ENCODE results near the gene GATAD2A. TPM values are rescaled to one million over a fixed set of nuclear protein-coding genes. Genes with fewer than 3 reads are reported as not detected.
A peak's percentile ranks its signal among the peaks of the same experiment; 100 is the strongest.

The GATAD2A gene
- total and polyA plus RNA-seq, 7 experiments from 2014 or later: 11.3 to 123 (median 102) TPM

GRCh38 chr19:19535311-19536191, 130.1 kb downstream of the GATAD2A start:
- no peaks in the 10 kb centered on the region for H3K9me3 ChIP-seq (ENCODE audit: control insufficient read depth in 2 of 3, low read length in 3 of 3)
- peaks cover 10 to 18% of the 10 kb centered on the region in 2 donors for H3K4me1 ChIP-seq (ENCODE audit: control insufficient read depth in 2 of 2, insufficient read depth in 2 of 2, low read length in 2 of 2)
- peaks cover 16 to 37% (median 33%) of the 10 kb centered on the region in 7 donors for H3K4me1 Mint-ChIP-seq
- H3K27me3 ChIP-seq (ENCODE audit: control insufficient read depth in 2 of 2, insufficient read depth in 2 of 2, low read length in 2 of 2): no peaks in the 10 kb centered on the region
- DNase-seq (no peak), ATAC-seq (no peak)
- peaks cover 0 to 7% (median 0%) of the 10 kb centered on the region in 5 donors for H3K36me3 Mint-ChIP-seq
- H3K4me3 ChIP-seq (ENCODE audit: low read length): no peak overlapping the region
- intact Hi-C loops (cut with micrococcal nuclease): loop anchor here in 1 of 2 donors (5.0 kb wide), 1 partner anchor 287 kb away; the partner anchor contains the start of gene ZNF506
- ChIA-PET POLR2A (interaction anchor here (0.6 kb wide), 1 partner anchor 259 kb away, joined by 3 read pairs; no protein-coding TSS in a partner anchor), CTCF (interaction anchor here (0.8 kb wide), 1 partner anchor 425 kb away, joined by 3 read pairs; no protein-coding TSS in a partner anchor)
- peak overlapping the region in 2 of 10 donors; percentile 51 to 56 for H3K4me3 Mint-ChIP-seq
- H3K36me3 ChIP-seq (ENCODE audit: control insufficient read depth in 2 of 3, insufficient read depth in 3 of 3, low read length in 3 of 3): no peaks in the 10 kb centered on the region
- peaks cover 0 to 4% (median 0%) of the 10 kb centered on the region in 11 donors for H3K9me3 Mint-ChIP-seq
- no peak overlapping the region for H3K27ac Mint-ChIP-seq
- peaks cover 0 to 26% (median 4%) of the 10 kb centered on the region in 5 donors for H3K27me3 Mint-ChIP-seq
- H3K27ac ChIP-seq (ENCODE audit: low read depth, low read length): no peak overlapping the region

- ATAC-seq (peak; percentile 27), DNase-seq (peak in 1 of 9 donors; percentile 43)
- Histone ChIP-seq H3K4me3 (ENCODE audit: low read length) (no peak overlapping the region), H3K27me3 (ENCODE audit: control insufficient read depth in 2 of 2, insufficient read depth in 2 of 2, low read length in 2 of 2) (no peaks in the 10 kb centered on the region), H3K9me3 (ENCODE audit: control insufficient read depth in 2 of 3, low read length in 3 of 3) (no peaks in the 10 kb centered on the region), H3K36me3 (ENCODE audit: control insufficient read depth in 2 of 3, insufficient read depth in 3 of 3, low read length in 3 of 3) (no peaks in the 10 kb centered on the region), H3K4me1 (ENCODE audit: control insufficient read depth in 2 of 2, insufficient read depth in 2 of 2, low read length in 2 of 2) (peaks cover 15 to 28% of the 10 kb centered on the region in 2 donors), H3K27ac (ENCODE audit: low read depth, low read length) (no peak overlapping the region)
- intact Hi-C loops (cut with micrococcal nuclease): loop anchor here in 1 of 2 donors (2.0 to 5.0 kb wide), 2 partner anchors 61 to 285 kb away; partner anchors contain the start of gene ZNF506
- Mint-ChIP-seq H3K27ac (peak overlapping the region in 7 of 9 donors; percentile 34 to 86 (median 79)), H3K36me3 (peaks cover 0 to 7% (median 0%) of the 10 kb centered on the region in 5 donors), H3K27me3 (peaks cover 0 to 31% (median 4%) of the 10 kb centered on the region in 5 donors), H3K4me1 (peaks cover 18 to 46% (median 38%) of the 10 kb centered on the region in 7 donors), H3K9me3 (peaks cover 0 to 4% (median 0%) of the 10 kb centered on the region in 11 donors), H3K4me3 (peak overlapping the region in 9 of 10 donors; percentile 62 to 84 (median 74))
- POLR2A ChIA-PET: interaction anchor here (0.8 kb wide), 1 partner anchor 41 kb away, joined by 3 read pairs; no protein-coding TSS in a partner anchor
- CTCF ChIA-PET: no interaction called here
These were observed 131.9 kb downstream of the GATAD2A start for GRCh38 chr19:19537075-19538048.

- H3K27ac Mint-ChIP-seq: peak within 1 kb of the TSS in 7 of 9 donors; percentile 13 to 86 (median 79)
- ChIA-PET CTCF (interaction anchor here (0.8 to 1.0 kb wide), 2 partner anchors 9 to 17 kb away, joined by 3 read pairs; no protein-coding TSS in a partner anchor), POLR2A (no interaction called here)
- H3K4me3 ChIP-seq (ENCODE audit: low read length): no peak within 1 kb of the TSS
- H3K27me3 Mint-ChIP-seq: peaks cover 0 to 31% (median 4%) of the 10 kb centered on the region in 5 donors
- peaks cover 0 to 7% (median 0%) of the 10 kb centered on the region in 5 donors for H3K36me3 Mint-ChIP-seq
- no peaks in the 10 kb centered on the region for H3K36me3 ChIP-seq (ENCODE audit: control insufficient read depth in 2 of 3, insufficient read depth in 3 of 3, low read length in 3 of 3)
- H3K4me1 Mint-ChIP-seq: peaks cover 17 to 45% (median 38%) of the 10 kb centered on the region in 7 donors
- H3K27me3 ChIP-seq (ENCODE audit: control insufficient read depth in 2 of 2, insufficient read depth in 2 of 2, low read length in 2 of 2): no peaks in the 10 kb centered on the region
- DNase-seq: peak in 3 of 9 donors; percentile 36 to 43 (median 37)
- H3K9me3 Mint-ChIP-seq: peaks cover 0 to 4% (median 0%) of the 10 kb centered on the region in 11 donors
- no peaks in the 10 kb centered on the region for H3K9me3 ChIP-seq (ENCODE audit: control insufficient read depth in 2 of 3, low read length in 3 of 3)
- peak within 1 kb of the TSS; percentile 10 to 84 (median 73) for H3K4me3 Mint-ChIP-seq
- ATAC-seq: no peak
- intact Hi-C loops (cut with micrococcal nuclease): loop anchor here in 1 of 2 donors (2.0 to 5.0 kb wide), 2 partner anchors 61 to 284 kb away; partner anchors contain the start of gene ZNF506
- H3K27ac ChIP-seq (ENCODE audit: low read depth, low read length): no peak within 1 kb of the TSS
- peaks cover 15 to 25% of the 10 kb centered on the region in 2 donors for H3K4me1 ChIP-seq (ENCODE audit: control insufficient read depth in 2 of 2, insufficient read depth in 2 of 2, low read length in 2 of 2)
These were observed 132.7 kb downstream of the GATAD2A start, which contains the start of gene CILP2 for GRCh38 chr19:19538061-19538784. TSS of gene CILP2 (plus strand) at chr19:19538265. CDS start at chr19:19538350, 85 bp downstream.

GRCh38 chr19:19538785-19539166, 133.3 kb downstream of the GATAD2A start:
- peaks cover 0 to 31% (median 4%) of the 10 kb centered on the region in 5 donors for H3K27me3 Mint-ChIP-seq
- no peak for ATAC-seq
- peak overlapping the region in 6 of 9 donors; percentile 13 to 77 (median 44) for H3K27ac Mint-ChIP-seq
- peaks cover 0 to 7% (median 0%) of the 10 kb centered on the region in 5 donors for H3K36me3 Mint-ChIP-seq
- peak overlapping the region; percentile 10 to 83 (median 66) for H3K4me3 Mint-ChIP-seq
- DNase-seq: no peak
- ChIA-PET POLR2A (interaction anchor here (0.6 to 1.1 kb wide), 2 partner anchors 21 to 1258 kb away, joined by 3 to 6 read pairs; no protein-coding TSS in a partner anchor), CTCF (interaction anchor here (0.8 to 1.0 kb wide), 2 partner anchors 9 to 17 kb away, joined by 3 read pairs; no protein-coding TSS in a partner anchor)
- Histone ChIP-seq H3K9me3 (ENCODE audit: control insufficient read depth in 2 of 3, low read length in 3 of 3) (no peaks in the 10 kb centered on the region), H3K4me1 (ENCODE audit: control insufficient read depth in 2 of 2, insufficient read depth in 2 of 2, low read length in 2 of 2) (peaks cover 15 to 25% of the 10 kb centered on the region in 2 donors), H3K27me3 (ENCODE audit: control insufficient read depth in 2 of 2, insufficient read depth in 2 of 2, low read length in 2 of 2) (no peaks in the 10 kb centered on the region), H3K27ac (ENCODE audit: low read depth, low read length) (no peak overlapping the region), H3K4me3 (ENCODE audit: low read length) (no peak overlapping the region), H3K36me3 (ENCODE audit: control insufficient read depth in 2 of 3, insufficient read depth in 3 of 3, low read length in 3 of 3) (no peaks in the 10 kb centered on the region)
- H3K4me1 Mint-ChIP-seq: peaks cover 16 to 43% (median 36%) of the 10 kb centered on the region in 7 donors
- intact Hi-C loops (cut with micrococcal nuclease): loop anchor here in 1 of 2 donors (2.0 to 5.0 kb wide), 2 partner anchors 60 to 284 kb away; partner anchors contain the start of gene ZNF506
- peaks cover 0 to 4% (median 0%) of the 10 kb centered on the region in 11 donors for H3K9me3 Mint-ChIP-seq

GRCh38 chr19:19539698-19540063, 134.2 kb downstream of the GATAD2A start:
- ChIA-PET POLR2A (interaction anchor here (1.1 to 1.2 kb wide), 2 partner anchors 20 to 73 kb away, joined by 3 read pairs; no protein-coding TSS in a partner anchor), CTCF (no interaction called here)
- H3K27me3 ChIP-seq (ENCODE audit: control insufficient read depth in 2 of 2, insufficient read depth in 2 of 2, low read length in 2 of 2): no peaks in the 10 kb centered on the region
- DNase-seq (peak in 1 of 9 donors; percentile 22), ATAC-seq (no peak)
- H3K36me3 ChIP-seq (ENCODE audit: control insufficient read depth in 2 of 3, insufficient read depth in 3 of 3, low read length in 3 of 3): no peaks in the 10 kb centered on the region
- peak overlapping the region in 1 of 9 donors; percentile 43 for H3K27ac Mint-ChIP-seq
- H3K27me3 Mint-ChIP-seq: peaks cover 0 to 31% (median 4%) of the 10 kb centered on the region in 5 donors
- H3K4me3 Mint-ChIP-seq: peak overlapping the region in 5 of 10 donors; percentile 21 to 83 (median 58)
- no peak overlapping the region for H3K27ac ChIP-seq (ENCODE audit: low read depth, low read length)
- peaks cover 15 to 25% of the 10 kb centered on the region in 2 donors for H3K4me1 ChIP-seq (ENCODE audit: control insufficient read depth in 2 of 2, insufficient read depth in 2 of 2, low read length in 2 of 2)
- no peaks in the 10 kb centered on the region for H3K9me3 ChIP-seq (ENCODE audit: control insufficient read depth in 2 of 3, low read length in 3 of 3)
- peaks cover 8 to 36% (median 29%) of the 10 kb centered on the region in 7 donors for H3K4me1 Mint-ChIP-seq
- H3K4me3 ChIP-seq (ENCODE audit: low read length): no peak overlapping the region
- no peaks in the 10 kb centered on the region for H3K9me3 Mint-ChIP-seq
- H3K36me3 Mint-ChIP-seq: peaks cover 0 to 3% (median 0%) of the 10 kb centered on the region in 5 donors
- intact Hi-C loops (cut with micrococcal nuclease): loop anchor here in 1 of 2 donors (1.0 to 5.0 kb wide), 6 partner anchors 59 to 328 kb away; partner anchors contain the start of genes GMIP, PBX4, ZNF253 and ZNF506
